Neural progenitor cell (in vitro differentiated cells): Measurements from ENCODE around the gene WDR20. TPM values are rescaled to one million over a fixed set of nuclear protein-coding genes. Genes with fewer than 3 reads are reported as not detected.

Experiments
- DNase-seq: peaks from one replicate; pipeline ENCODE4 v3.0.0-alpha.2; 2016; ENCODE audit warnings: low spot score
- H2AFZ ChIP-seq: fragments of 200-600 bp; sonication (generic); replicated peaks from 2 replicates; pipeline ENCODE4 v1.6.1; 2016; ENCODE audit warnings: antibody characterized with exemption
- H3F3A ChIP-seq: fragments of 200-600 bp; sonication (generic); 2 replicates; pipeline ENCODE4 v1.6.1; 2016; ENCODE audit warnings: antibody characterized with exemption, low read depth
- H3K27ac ChIP-seq: fragments of 200-600 bp; sonication (generic); 2 replicates; pipeline ENCODE4 v1.5.1; 2016; ENCODE audit warnings: mild to moderate bottlenecking
- H3K27me3 ChIP-seq: fragments of 200-600 bp; sonication (generic); 2 replicates; pipeline ENCODE4 v1.6.1; 2016; ENCODE audit warnings: mild to moderate bottlenecking, moderate library complexity
- H3K36me3 ChIP-seq: fragments of 200-600 bp; sonication (generic); 2 replicates; pipeline ENCODE4 v1.5.1; 2016
- H3K4me1 ChIP-seq: fragments of 200-600 bp; sonication (generic); 2 replicates; pipeline ENCODE4 v1.6.1; 2016; ENCODE audit warnings: mixed run types
- H3K4me2 ChIP-seq: fragments of 200-600 bp; sonication (generic); 2 replicates; pipeline ENCODE4 v1.6.1; 2016
- H3K4me3 ChIP-seq: fragments of 200-600 bp; sonication (generic); 2 replicates; pipeline ENCODE4 v1.5.1; 2016
- H3K79me2 ChIP-seq: fragments of 200-600 bp; sonication (generic); 2 replicates; pipeline ENCODE4 v1.6.1; 2016; ENCODE audit warnings: low read depth
- H3K9ac ChIP-seq: fragments of 200-600 bp; sonication (generic); 2 replicates; pipeline ENCODE4 v1.6.1; 2016
- H3K9me3 ChIP-seq: fragments of 200-600 bp; sonication (generic); 2 replicates; pipeline ENCODE4 v1.5.1; 2016; ENCODE audit warnings: low read depth
- H4K20me1 ChIP-seq: fragments of 200-600 bp; sonication (generic); 2 replicates; pipeline ENCODE4 v1.6.1; 2016; ENCODE audit warnings: low read depth
- H3K27ac Mint-ChIP-seq: 3 replicates; pipeline ENCODE4 v1.8.0; 2021; ENCODE audit warnings: mixed read lengths
- H3K27me3 Mint-ChIP-seq: 2 replicates; pipeline ENCODE4 v1.8.0; 2022; ENCODE audit warnings: low read depth, mild to moderate bottlenecking, inconsistent platforms, moderate library complexity, mixed read lengths; ENCODE audit not compliant: insufficient read depth
- H3K36me3 Mint-ChIP-seq: 3 replicates; pipeline ENCODE4 v1.8.0; 2021; ENCODE audit warnings: mixed read lengths
- H3K4me1 Mint-ChIP-seq: 3 replicates; pipeline ENCODE4 v1.8.0; 2021; ENCODE audit warnings: mixed read lengths
- H3K4me3 Mint-ChIP-seq: 3 replicates; pipeline ENCODE4 v1.8.0; 2021; ENCODE audit warnings: mild to moderate bottlenecking, moderate library complexity, mixed read lengths
- H3K9me3 Mint-ChIP-seq: 3 replicates; pipeline ENCODE4 v1.8.0; 2020; ENCODE audit warnings: mixed read lengths
- CTCF ChIP-seq: fragments of 200-600 bp; sonication (generic); IDR thresholded peaks from 2 replicates; pipeline ENCODE4 v1.5.1; 2017; ENCODE audit warnings: antibody characterized with exemption, mild to moderate bottlenecking
- EZH2 ChIP-seq: fragments of 200-600 bp; sonication (generic); IDR thresholded peaks from 2 replicates; pipeline ENCODE4 v1.6.1; 2017; ENCODE audit warnings: antibody characterized with exemption, mild to moderate bottlenecking, moderate library complexity
- EZH2phosphoT487 ChIP-seq: fragments of 200-600 bp; sonication (generic); IDR thresholded peaks from 2 replicates; pipeline ENCODE4 v1.6.1; 2017; ENCODE audit warnings: antibody characterized with exemption
- total RNA-seq: library from RNA; depleted of rRNA; stranded (reverse); fragments of >200 nt; gene quantifications from 2 replicates; pipeline ENCODE4 v1.2.3, GENCODE V29; 2015; ENCODE audit warnings: low replicate concordance

The WDR20 gene
- total RNA-seq, 1 donor from 2014 or later = 22.4 TPM

GRCh38 chr14:102145395-102145794, 5.7 kb downstream of the WDR20 start:
- H3K27me3 Mint-ChIP-seq = no peaks in the 10 kb centered on the region
- H3K79me2 ChIP-seq = peaks cover 99% of the 10 kb centered on the region
- no peak overlapping the region for H3K27ac ChIP-seq
- no peaks in the 10 kb centered on the region for H3K27me3 ChIP-seq
- peaks cover 13% of the 10 kb centered on the region for H3K4me1 ChIP-seq
- H3K4me1 Mint-ChIP-seq = peaks cover 17% of the 10 kb centered on the region
- peaks cover 75% of the 10 kb centered on the region for H4K20me1 ChIP-seq
- H3K9me3 Mint-ChIP-seq = no peaks in the 10 kb centered on the region
- peaks cover 2% of the 10 kb centered on the region for H3K36me3 Mint-ChIP-seq
- DNase-seq = no peak
- H3K4me3 ChIP-seq = no peak overlapping the region
- peaks cover 3% of the 10 kb centered on the region for H3K36me3 ChIP-seq
- H3K27ac Mint-ChIP-seq = no peak overlapping the region
- no peak for TF ChIP-seq EZH2
- TF ChIP-seq CTCF = no peak
- TF ChIP-seq EZH2phosphoT487 = no peak
- H3F3A ChIP-seq = no peaks in the 10 kb centered on the region
- H3K4me3 Mint-ChIP-seq = no peak overlapping the region
- no peak overlapping the region for H3K9ac ChIP-seq
- H3K9me3 ChIP-seq = no peaks in the 10 kb centered on the region
- no peak overlapping the region for H2AFZ ChIP-seq
- H3K4me2 ChIP-seq = no peak overlapping the region

- no peak for DNase-seq
- H2AFZ ChIP-seq = no peak overlapping the region
- H3K9me3 Mint-ChIP-seq = no peaks in the 10 kb centered on the region
- no peak overlapping the region for H3K4me3 Mint-ChIP-seq
- H3K4me2 ChIP-seq = no peak overlapping the region
- peaks cover 70% of the 10 kb centered on the region for H4K20me1 ChIP-seq
- peaks cover 3% of the 10 kb centered on the region for H3K36me3 ChIP-seq
- H3F3A ChIP-seq = no peaks in the 10 kb centered on the region
- H3K27me3 Mint-ChIP-seq = peaks cover under 1% of the 10 kb centered on the region
- H3K9ac ChIP-seq = no peak overlapping the region
- H3K27me3 ChIP-seq = no peaks in the 10 kb centered on the region
- H3K4me1 Mint-ChIP-seq = peaks cover 8% of the 10 kb centered on the region
- H3K79me2 ChIP-seq = peaks cover 99% of the 10 kb centered on the region
- no peak for TF ChIP-seq EZH2phosphoT487
- TF ChIP-seq EZH2 = no peak
- no peak for TF ChIP-seq CTCF
- H3K27ac Mint-ChIP-seq = no peak overlapping the region
- no peak overlapping the region for H3K4me3 ChIP-seq
- peaks cover 6% of the 10 kb centered on the region for H3K4me1 ChIP-seq
- H3K27ac ChIP-seq = no peak overlapping the region
- peaks cover 2% of the 10 kb centered on the region for H3K36me3 Mint-ChIP-seq
- H3K9me3 ChIP-seq = no peaks in the 10 kb centered on the region
Measured at GRCh38 chr14:102146423-102146822, 6.7 kb downstream of the WDR20 start.

- Histone ChIP-seq H3F3A (no peaks in the 10 kb centered on the region), H3K36me3 (peaks cover 3% of the 10 kb centered on the region), H2AFZ (no peak overlapping the region), H3K27me3 (no peaks in the 10 kb centered on the region), H3K4me2 (no peak overlapping the region), H3K79me2 (peaks cover 99% of the 10 kb centered on the region), H3K4me1 (no peaks in the 10 kb centered on the region), H3K9me3 (no peaks in the 10 kb centered on the region), H3K9ac (no peak overlapping the region), H3K4me3 (no peak overlapping the region), H3K27ac (no peak overlapping the region), H4K20me1 (peaks cover 60% of the 10 kb centered on the region)
- Mint-ChIP-seq H3K27me3 (peaks cover 2% of the 10 kb centered on the region), H3K27ac (no peak overlapping the region), H3K9me3 (no peaks in the 10 kb centered on the region), H3K36me3 (peaks cover 15% of the 10 kb centered on the region), H3K4me3 (no peak overlapping the region), H3K4me1 (peaks cover 8% of the 10 kb centered on the region)
- no peak for DNase-seq
- TF ChIP-seq EZH2 = no peak
- TF ChIP-seq EZH2phosphoT487 = no peak
- TF ChIP-seq CTCF = no peak
Measured at GRCh38 chr14:102150083-102150482, 10.4 kb downstream of the WDR20 start.
